H9 (cell line): ENCODE data around the gene ENTR1. TPM values are rescaled to one million over a fixed set of nuclear protein-coding genes. Genes with fewer than 3 reads are reported as not detected.

Experiments
- DNase-seq: peaks from one replicate; pipeline ENCODE4 v3.0.0-alpha.2; 2017
- H2AFZ ChIP-seq: one replicate; pipeline ENCODE4 v1.6.1; 2013; ENCODE audit warnings: mild to moderate bottlenecking, low read length, control low read depth, moderate library complexity
- H2AK5ac ChIP-seq: 2 replicates; pipeline ENCODE4 v1.6.1; 2013; ENCODE audit warnings: low read length, control low read depth, mixed read lengths; ENCODE audit not compliant: insufficient read length
- H2BK120ac ChIP-seq: one replicate; pipeline ENCODE4 v1.6.1; 2013; ENCODE audit warnings: low read depth, mild to moderate bottlenecking, low read length, control low read depth, inconsistent platforms; ENCODE audit not compliant: poor library complexity, severe bottlenecking
- H2BK12ac ChIP-seq: 2 replicates; pipeline ENCODE4 v1.6.1; 2013; ENCODE audit warnings: low read length, control low read depth, mixed read lengths, low read depth; ENCODE audit not compliant: insufficient read length
- H2BK15ac ChIP-seq: 2 replicates; pipeline ENCODE4 v1.6.1; 2013; ENCODE audit warnings: low read depth, low read length, control low read depth
- H2BK20ac ChIP-seq: one replicate; pipeline ENCODE4 v1.6.1; 2013; ENCODE audit warnings: low read depth, mild to moderate bottlenecking, low read length, control low read depth, inconsistent platforms; ENCODE audit not compliant: poor library complexity, severe bottlenecking
- H2BK5ac ChIP-seq: 2 replicates; pipeline ENCODE4 v1.6.1; 2013; ENCODE audit warnings: low read length, control low read depth, mixed read lengths; ENCODE audit not compliant: insufficient read length
- H3K14ac ChIP-seq: 2 replicates; pipeline ENCODE4 v1.6.1; 2013; ENCODE audit warnings: low read length, control low read depth; ENCODE audit not compliant: insufficient read depth
- H3K18ac ChIP-seq: 2 replicates; pipeline ENCODE4 v1.6.1; 2013; ENCODE audit warnings: low read depth, mild to moderate bottlenecking, mixed read lengths, low read length, control low read depth; ENCODE audit not compliant: insufficient read length
- H3K23ac ChIP-seq: 2 replicates; pipeline ENCODE4 v1.6.1; 2013; ENCODE audit warnings: low read length, control low read depth, mixed read lengths, low read depth; ENCODE audit not compliant: insufficient read length
- H3K23me2 ChIP-seq: 2 replicates; pipeline ENCODE4 v1.6.1; 2013; ENCODE audit warnings: low read depth, mild to moderate bottlenecking, mixed read lengths, low read length, control low read depth; ENCODE audit not compliant: insufficient read length, poor library complexity, severe bottlenecking
- H3K27ac ChIP-seq: 2 replicates; pipeline ENCODE4 v1.5.1; 2013; ENCODE audit warnings: low read length, control low read depth, mixed read lengths, low read depth; ENCODE audit not compliant: insufficient read length
- H3K27me3 ChIP-seq: 2 replicates; pipeline ENCODE4 v1.6.1; 2013; ENCODE audit warnings: low read length, control low read depth, inconsistent platforms; ENCODE audit not compliant: insufficient read depth
- H3K4ac ChIP-seq: 2 replicates; pipeline ENCODE4 v1.6.1; 2013; ENCODE audit warnings: low read depth, mild to moderate bottlenecking, control low read depth, inconsistent platforms, low read length, moderate library complexity
- H3K4me1 ChIP-seq: 2 replicates; pipeline ENCODE4 v1.6.1; 2013; ENCODE audit warnings: low read length, control low read depth, inconsistent platforms; ENCODE audit not compliant: insufficient read depth
- H3K4me2 ChIP-seq: 2 replicates; pipeline ENCODE4 v1.6.1; 2013; ENCODE audit warnings: low read length, control low read depth, mixed read lengths; ENCODE audit not compliant: insufficient read length, insufficient read depth
- H3K56ac ChIP-seq: 2 replicates; pipeline ENCODE4 v1.6.1; 2013; ENCODE audit warnings: low read depth, mild to moderate bottlenecking, mixed read lengths, low read length, control low read depth; ENCODE audit not compliant: insufficient read length
- H3K79me1 ChIP-seq: 2 replicates; pipeline ENCODE4 v1.6.1; 2013; ENCODE audit warnings: low read depth, mild to moderate bottlenecking, moderate library complexity, low read length, control low read depth, inconsistent platforms; ENCODE audit not compliant: insufficient read depth, poor library complexity, severe bottlenecking
- H3K79me2 ChIP-seq: 2 replicates; pipeline ENCODE4 v1.6.1; 2013; ENCODE audit warnings: low read length, control low read depth, inconsistent platforms; ENCODE audit not compliant: insufficient read depth
- H3K9ac ChIP-seq: 2 replicates; pipeline ENCODE4 v1.6.1; 2013; ENCODE audit warnings: low read length, control low read depth, mixed read lengths; ENCODE audit not compliant: insufficient read length; ENCODE audit errors: extremely low read depth
- H3K9me3 ChIP-seq: one replicate; pipeline ENCODE4 v1.6.1; 2013; ENCODE audit warnings: low read depth, low read length, inconsistent platforms; ENCODE audit not compliant: control insufficient read depth
- H3T11ph ChIP-seq: one replicate; pipeline ENCODE4 v1.6.1; 2013; ENCODE audit warnings: mild to moderate bottlenecking, low read length, control low read depth, inconsistent platforms
- H4K20me1 ChIP-seq: one replicate; pipeline ENCODE4 v1.6.1; 2013; ENCODE audit not compliant: control insufficient read depth, insufficient read length, insufficient read depth
- H4K5ac ChIP-seq: 2 replicates; pipeline ENCODE4 v1.6.1; 2013; ENCODE audit warnings: low read depth, mild to moderate bottlenecking, mixed read lengths, low read length, control low read depth; ENCODE audit not compliant: insufficient read length
- H4K8ac ChIP-seq: replicated peaks from 2 replicates; pipeline ENCODE4 v1.6.1; 2013; ENCODE audit warnings: low read length, control low read depth, mixed read lengths, low read depth; ENCODE audit not compliant: insufficient read length
- H4K91ac ChIP-seq: 2 replicates; pipeline ENCODE4 v1.6.1; 2013; ENCODE audit warnings: low read depth, mild to moderate bottlenecking, moderate library complexity, mixed read lengths, low read length, control low read depth; ENCODE audit not compliant: insufficient read length
- H3K27ac Mint-ChIP-seq, 3 experiments: 2 replicates in 2 of 3; 3 replicates in 1 of 3; pipeline ENCODE4 v1.8.0; 2020 to 2021; ENCODE audit warnings: mixed read lengths in 3 of 3, mild to moderate bottlenecking in 1 of 3, moderate library complexity in 1 of 3
- H3K27me3 Mint-ChIP-seq: 2 replicates; pipeline ENCODE4 v1.8.0; 2021; ENCODE audit warnings: low read depth, mild to moderate bottlenecking, moderate library complexity, mixed read lengths
- H3K36me3 Mint-ChIP-seq, 3 experiments: 2 replicates in 2 of 3; 3 replicates in 1 of 3; pipeline ENCODE4 v1.8.0; 2020 to 2021; ENCODE audit warnings: low read depth in 3 of 3, mixed read lengths in 3 of 3; ENCODE audit not compliant: insufficient read depth in 1 of 3
- H3K4me1 Mint-ChIP-seq, 2 experiments: 2 replicates each; pipeline ENCODE4 v1.8.0; 2020; ENCODE audit warnings: mixed read lengths in 2 of 2
- H3K4me3 Mint-ChIP-seq, 2 experiments: 2 replicates in 1 of 2; 3 replicates in 1 of 2; pipeline ENCODE4 v1.8.0; 2020 to 2021; ENCODE audit warnings: mild to moderate bottlenecking in 2 of 2, mixed read lengths in 2 of 2, moderate library complexity in 1 of 2
- H3K9me3 Mint-ChIP-seq, 2 experiments: 2 replicates in 1 of 2; 3 replicates in 1 of 2; pipeline ENCODE4 v1.8.0; 2020; ENCODE audit warnings: mild to moderate bottlenecking in 2 of 2, mixed read lengths in 2 of 2, moderate library complexity in 1 of 2
- WGBS: extraction: QIAGEN DNeasy Blood & Tissue Kit; methylation state at CpG from one replicate; pipeline ENCODE4 v1.1.7; 2013; ENCODE audit warnings: missing lambda C conversion rate, low lambda C conversion rate, mixed read lengths; ENCODE audit not compliant: insufficient read length; ENCODE audit errors: extremely low coverage; 5-methylcytosine and 5-hydroxymethylcytosine counted together
- total RNA-seq: library from RNA; stranded (reverse); gene quantifications from 2 replicates; pipeline ENCODE4 v1.2.1, GENCODE V29; 2021
- TF ChIP-seq, protein P1 (sequence below): fragments of 200-600 bp; sonication (generic); conservative IDR thresholded peaks from 3 replicates; pipeline ENCODE4 v1.8.0; 2021; ENCODE audit warnings: antibody characterized with exemption, mild to moderate bottlenecking

The ENTR1 gene
- total RNA-seq, 1 experiment from 2014 or later: 108 TPM

DNA sequence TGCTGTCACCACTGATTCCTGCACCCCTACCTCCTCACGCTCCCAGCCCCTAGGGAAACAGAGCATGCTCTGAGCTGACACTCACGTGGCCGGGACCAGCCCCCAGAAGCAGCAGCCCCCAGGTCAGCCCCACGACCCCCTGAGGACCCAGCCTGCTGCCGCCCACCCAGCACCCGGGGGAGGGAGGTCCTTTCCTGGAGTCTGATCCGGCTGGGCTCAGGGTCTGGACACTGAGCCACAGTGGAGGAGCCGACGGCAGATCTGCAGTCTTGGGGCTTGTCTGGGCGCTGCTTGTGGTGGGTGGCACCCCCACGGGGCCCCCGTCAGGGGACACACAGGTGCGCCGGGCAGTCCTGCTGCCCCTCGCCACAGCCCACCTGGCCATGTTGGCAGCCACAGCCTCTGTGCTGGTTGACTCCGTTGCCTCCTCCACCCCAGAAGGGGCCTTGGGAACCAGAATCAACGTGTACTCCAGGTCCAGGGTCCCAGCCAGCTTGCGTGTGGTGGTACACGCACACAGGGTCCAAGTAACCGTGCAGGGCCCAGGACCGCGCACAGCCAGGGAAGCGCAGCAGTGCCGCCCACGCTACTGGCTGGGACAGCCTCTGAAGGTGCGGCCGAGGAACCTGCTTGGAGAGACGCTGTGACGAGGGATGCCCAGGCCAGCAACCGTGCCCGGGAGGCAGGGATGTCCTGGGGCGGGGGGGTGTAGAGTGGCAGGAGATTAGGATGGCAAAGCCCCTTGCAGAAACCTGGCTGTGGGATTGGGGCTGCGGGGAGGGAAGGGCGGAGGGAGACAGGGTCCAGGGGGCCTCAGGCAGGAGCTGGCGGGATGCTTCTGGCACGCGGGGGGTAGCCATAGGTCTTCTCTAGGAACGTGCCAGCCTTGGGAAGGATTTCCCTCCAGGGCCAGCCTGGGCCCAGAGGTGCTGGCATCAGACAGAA is 50.4 kb downstream of the ENTR1 start:
- no peak overlapping the region for H2BK20ac ChIP-seq
- H3K4me1 ChIP-seq: no peaks in the 10 kb centered on the region
- H3K27ac ChIP-seq: no peak overlapping the region
- no peak overlapping the region for H3K14ac ChIP-seq
- H4K91ac ChIP-seq: no peak overlapping the region
- H3K4me2 ChIP-seq: no peak overlapping the region
- no peaks in the 10 kb centered on the region for H3K79me1 ChIP-seq
- no peak overlapping the region for H3K4ac ChIP-seq
- no peak overlapping the region for H2AFZ ChIP-seq
- no peaks in the 10 kb centered on the region for H3K27me3 ChIP-seq
- H4K5ac ChIP-seq: no peak overlapping the region
- H3K4me1 Mint-ChIP-seq: peaks cover 3 to 5% of the 10 kb centered on the region in 2 experiments; a peak in 1 of 4 replicates
- no peak overlapping the region for H2BK12ac ChIP-seq
- no peak overlapping the region for H2BK120ac ChIP-seq
- no CpG with 5 or more reads among the region's 38 CpGs for WGBS
- no peak overlapping the region for H3K4me3 Mint-ChIP-seq
- DNase-seq: no peak
- no peak overlapping the region for H3K18ac ChIP-seq
- H3K9ac ChIP-seq: no peak overlapping the region
- H3K23me2 ChIP-seq: no peaks in the 10 kb centered on the region
- no peaks in the 10 kb centered on the region for H3K79me2 ChIP-seq
- TF ChIP-seq, protein P1, sequence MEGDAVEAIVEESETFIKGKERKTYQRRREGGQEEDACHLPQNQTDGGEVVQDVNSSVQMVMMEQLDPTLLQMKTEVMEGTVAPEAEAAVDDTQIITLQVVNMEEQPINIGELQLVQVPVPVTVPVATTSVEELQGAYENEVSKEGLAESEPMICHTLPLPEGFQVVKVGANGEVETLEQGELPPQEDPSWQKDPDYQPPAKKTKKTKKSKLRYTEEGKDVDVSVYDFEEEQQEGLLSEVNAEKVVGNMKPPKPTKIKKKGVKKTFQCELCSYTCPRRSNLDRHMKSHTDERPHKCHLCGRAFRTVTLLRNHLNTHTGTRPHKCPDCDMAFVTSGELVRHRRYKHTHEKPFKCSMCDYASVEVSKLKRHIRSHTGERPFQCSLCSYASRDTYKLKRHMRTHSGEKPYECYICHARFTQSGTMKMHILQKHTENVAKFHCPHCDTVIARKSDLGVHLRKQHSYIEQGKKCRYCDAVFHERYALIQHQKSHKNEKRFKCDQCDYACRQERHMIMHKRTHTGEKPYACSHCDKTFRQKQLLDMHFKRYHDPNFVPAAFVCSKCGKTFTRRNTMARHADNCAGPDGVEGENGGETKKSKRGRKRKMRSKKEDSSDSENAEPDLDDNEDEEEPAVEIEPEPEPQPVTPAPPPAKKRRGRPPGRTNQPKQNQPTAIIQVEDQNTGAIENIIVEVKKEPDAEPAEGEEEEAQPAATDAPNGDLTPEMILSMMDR: no peak
- H2BK5ac ChIP-seq: no peak overlapping the region
- H3K27me3 Mint-ChIP-seq: no peaks in the 10 kb centered on the region
- no peak overlapping the region for H3K27ac Mint-ChIP-seq
- no peak overlapping the region for H3T11ph ChIP-seq
- H3K56ac ChIP-seq: no peak overlapping the region
- no peaks in the 10 kb centered on the region for H3K9me3 ChIP-seq
- no peak overlapping the region for H2BK15ac ChIP-seq
- H2AK5ac ChIP-seq: no peak overlapping the region
- no peak overlapping the region for H4K8ac ChIP-seq
- peaks cover 0 to 10% (median 3%) of the 10 kb centered on the region in 3 experiments; a peak in 4 of 7 replicates for H3K36me3 Mint-ChIP-seq
- no peak overlapping the region for H3K23ac ChIP-seq
- no peaks in the 10 kb centered on the region for H4K20me1 ChIP-seq
- H3K9me3 Mint-ChIP-seq: no peaks in the 10 kb centered on the region
